CMK (cell line): Measurements from ENCODE around the gene TRAPPC2L.

ENCODE experiments used
- DNase-seq: peaks from one replicate; pipeline ENCODE4 v3.0.0-alpha.2; 2010; ENCODE audit warnings: low read depth

Gene TRAPPC2L

GRCh38 chr16:88859381-88860091, 2.6 kb downstream of the TRAPPC2L start:
- no peak for DNase-seq

GRCh38 chr16:88861359-88861758, 4.4 kb downstream of the TRAPPC2L start:
- no peak for DNase-seq

GRCh38 chr16:88862968-88863367, 6.0 kb downstream of the TRAPPC2L start:
- DNase-seq: no peak

- no peak for DNase-seq
These were observed 6.5 kb downstream of the TRAPPC2L start for GRCh38 chr16:88863426-88863825.

- DNase-seq: no peak
These were observed 7.2 kb downstream of the TRAPPC2L start for GRCh38 chr16:88864099-88864498.

GRCh38 chr16:88864521-88864920, 7.6 kb downstream of the TRAPPC2L start:
- no peak for DNase-seq

GRCh38 chr16:88865310-88865709, 8.4 kb downstream of the TRAPPC2L start:
- no peak for DNase-seq

GRCh38 chr16:88865742-88866141, 8.8 kb downstream of the TRAPPC2L start:
- DNase-seq: no peak

GRCh38 chr16:88866151-88866920, 9.4 kb downstream of the TRAPPC2L start, which contains the start of gene PABPN1L:
Gene PABPN1L, minus strand, starts transcription at chr16:88866660. Its CDS starts 54 bp downstream, at chr16:88866606.
- no peak for DNase-seq

GRCh38 chr16:88867581-88868246, 10.8 kb downstream of the TRAPPC2L start:
- no peak for DNase-seq

GRCh38 chr16:88868974-88869672, 12.2 kb downstream of the TRAPPC2L start:
- no peak for DNase-seq

- DNase-seq: no peak
These were observed 12.7 kb downstream of the TRAPPC2L start for GRCh38 chr16:88869673-88869980.

- DNase-seq: no peak
These were observed 13.9 kb downstream of the TRAPPC2L start for GRCh38 chr16:88870608-88871348.

GRCh38 chr16:88871349-88871702, 14.4 kb downstream of the TRAPPC2L start:
- DNase-seq: no peak

GRCh38 chr16:88871730-88872416, 14.9 kb downstream of the TRAPPC2L start:
- DNase-seq: no peak

GRCh38 chr16:88872650-88873331, 15.9 kb downstream of the TRAPPC2L start:
- DNase-seq: no peak

GRCh38 chr16:88874938-88875599, 18.1 kb downstream of the TRAPPC2L start:
- no peak for DNase-seq

GRCh38 chr16:88875703-88876234, 18.8 kb downstream of the TRAPPC2L start:
- DNase-seq: no peak

GRCh38 chr16:88876942-88877526, 20.1 kb downstream of the TRAPPC2L start:
- no peak for DNase-seq
